Keratinocyte (primary cell): ENCODE data around the gene JMJD1C. TPM values are rescaled to one million over a fixed set of nuclear protein-coding genes. Genes with fewer than 3 reads are reported as not detected.

ENCODE experiments used
- DNase-seq: peaks from one replicate; pipeline ENCODE4 v3.0.0-alpha.2; 2011; ENCODE audit warnings: low read depth, missing footprints, low spot score
- FAIRE-seq: peaks from 2 replicates; lab custom pipeline; 2011; peaks lifted over from hg19 to GRCh38; lab: Jason Lieb, UNC
- H2AFZ ChIP-seq: 2 replicates; pipeline ENCODE4 v1.6.0; 2012; ENCODE audit warnings: low read length, control low read depth, inconsistent platforms; ENCODE audit not compliant: control insufficient read depth
- H3K27ac ChIP-seq: 2 replicates; pipeline ENCODE4 v1.5.1; 2011; ENCODE audit warnings: low read length; ENCODE audit not compliant: control insufficient read depth, insufficient read depth
- H3K27me3 ChIP-seq: 3 replicates; pipeline ENCODE4 v1.6.0; 2011; ENCODE audit warnings: low read length; ENCODE audit not compliant: control insufficient read depth, insufficient read depth; ENCODE audit errors: extremely low read depth
- H3K36me3 ChIP-seq, 2 experiments: 2 replicates in 1 of 2; 3 replicates in 1 of 2; pipeline ENCODE4 v1.5.1; 2011; ENCODE audit warnings: low read length in 2 of 2, mild to moderate bottlenecking in 1 of 2; ENCODE audit not compliant: control insufficient read depth in 2 of 2, insufficient read depth in 2 of 2; ENCODE audit errors: extremely low read depth in 1 of 2
- H3K4me1 ChIP-seq: 3 replicates; pipeline ENCODE4 v1.5.1; 2011; ENCODE audit warnings: low read length; ENCODE audit not compliant: control insufficient read depth, insufficient read depth; ENCODE audit errors: extremely low read depth
- H3K4me2 ChIP-seq: 3 replicates; pipeline ENCODE4 v1.6.0; 2011; ENCODE audit warnings: low read depth, low read length; ENCODE audit not compliant: control insufficient read depth, insufficient read depth; ENCODE audit errors: extremely low read depth
- H3K4me3 ChIP-seq, 3 experiments: fragments of 200-600 bp in 1 of 3; sonication (generic) in 1 of 3; 2 replicates in 2 of 3; 3 replicates in 1 of 3; pipeline ENCODE4 v1.5.1; 2011 to 2016; ENCODE audit warnings: low read length in 3 of 3, mild to moderate bottlenecking in 3 of 3, control low read depth in 2 of 3, inconsistent platforms in 1 of 3, low read depth in 1 of 3, mixed read lengths in 1 of 3, mixed run types in 1 of 3, moderate library complexity in 1 of 3; ENCODE audit not compliant: control insufficient read depth in 2 of 3, insufficient read depth in 2 of 3; ENCODE audit errors: extremely low read depth in 1 of 3
- H3K79me2 ChIP-seq: 2 replicates; pipeline ENCODE4 v1.6.0; 2012; ENCODE audit warnings: low read length; ENCODE audit not compliant: control insufficient read depth, insufficient read depth
- H3K9ac ChIP-seq: 3 replicates; pipeline ENCODE4 v1.6.0; 2011; ENCODE audit warnings: low read length; ENCODE audit not compliant: control insufficient read depth, insufficient read depth; ENCODE audit errors: extremely low read depth
- H3K9me1 ChIP-seq: 3 replicates; pipeline ENCODE4 v1.6.0; 2011; ENCODE audit warnings: low read length; ENCODE audit not compliant: control insufficient read depth, insufficient read depth; ENCODE audit errors: extremely low read depth
- H3K9me3 ChIP-seq: 2 replicates; pipeline ENCODE4 v1.5.1; 2012; ENCODE audit warnings: low read depth, low read length; ENCODE audit not compliant: control insufficient read depth
- H4K20me1 ChIP-seq: 3 replicates; pipeline ENCODE4 v1.6.0; 2011; ENCODE audit warnings: low read length; ENCODE audit not compliant: control insufficient read depth, insufficient read depth; ENCODE audit errors: extremely low read depth
- EZH2 ChIP-seq: IDR thresholded peaks from one replicate; pipeline ENCODE4 v1.6.1; 2012; ENCODE audit warnings: inconsistent platforms, mild to moderate bottlenecking, low read length, moderate library complexity
- dilution Hi-C: fragments of 300-500 bp; cut with MboI; formaldehyde crosslinking; loops from one replicate; pipeline ENCODE4 v1.7.0; 2020; ENCODE audit warnings: low sequenced_read_pairs; ENCODE audit not compliant: extremely low pct_ligation_motif_present
- polyA plus RNA-seq, 5 experiments: library from polyadenylated mRNA; depleted of rRNA in 3 of 5; stranded (reverse) in 3 of 5; stranded (forward) in 1 of 5; unstranded in 1 of 5; fragments of >200 nt; gene quantifications; 1 replicate in 1 of 5; 2 replicates in 3 of 5; 3 replicates in 1 of 5; pipeline versions ENCODE4 v1.2.1 to v1.2.3, GENCODE V29; 2011 to 2012; ENCODE audit warnings: missing spikeins in 2 of 5, low read depth in 1 of 5, low replicate concordance in 1 of 5
- TF ChIP-seq, protein P1 (sequence below), 3 experiments: IDR thresholded peaks in 1 of 3; conservative IDR thresholded peaks in 1 of 3; optimal IDR thresholded peaks in 1 of 3; 2 replicates in 2 of 3; 3 replicates in 1 of 3; pipeline versions ENCODE3 to v1.5.1; 2011; ENCODE audit warnings: low read length in 3 of 3, mild to moderate bottlenecking in 3 of 3, moderate library complexity in 2 of 3, control low read depth in 1 of 3, inconsistent platforms in 1 of 3; ENCODE audit not compliant: insufficient read depth in 2 of 3; ENCODE audit errors: extremely low read depth in 1 of 3

JMJD1C gene
- polyA plus RNA-seq, 1 donor (not counting 4 experiments of a cell fraction or from before 2014, with no cell fraction given): 38.2 TPM

DNA sequence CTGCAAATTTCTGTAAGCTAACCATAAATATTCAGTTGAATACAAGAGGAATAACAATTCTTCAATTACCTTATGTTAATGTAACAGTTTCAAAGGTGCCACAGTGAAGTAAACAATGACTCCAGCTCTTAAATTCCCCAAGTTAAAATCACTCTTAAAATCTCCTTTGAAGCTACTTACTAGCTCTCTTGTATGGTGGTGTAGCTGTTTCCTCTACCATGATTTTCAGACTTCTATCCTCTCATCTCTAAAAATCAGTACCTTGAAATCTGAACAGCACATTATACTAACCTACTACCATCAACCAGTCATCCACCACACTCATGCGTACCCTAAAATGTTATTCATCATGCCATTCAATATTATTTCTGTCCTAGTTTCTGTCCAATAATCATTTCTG, 29.6 kb downstream of the JMJD1C start:
- Histone ChIP-seq H3K4me1 (peaks cover 51% of the 10 kb centered on the region), H3K9ac (no peak overlapping the region), H4K20me1 (no peaks in the 10 kb centered on the region), H2AFZ (no peak overlapping the region), H3K4me3 (no peak overlapping the region), H3K4me2 (no peak overlapping the region), H3K79me2 (peaks cover 89% of the 10 kb centered on the region), H3K36me3 (no peaks in the 10 kb centered on the region), H3K27ac (no peak overlapping the region), H3K9me3 (no peaks in the 10 kb centered on the region), H3K27me3 (no peaks in the 10 kb centered on the region), H3K9me1 (no peaks in the 10 kb centered on the region)
- TF ChIP-seq EZH2: no peak
- TF ChIP-seq, protein P1, sequence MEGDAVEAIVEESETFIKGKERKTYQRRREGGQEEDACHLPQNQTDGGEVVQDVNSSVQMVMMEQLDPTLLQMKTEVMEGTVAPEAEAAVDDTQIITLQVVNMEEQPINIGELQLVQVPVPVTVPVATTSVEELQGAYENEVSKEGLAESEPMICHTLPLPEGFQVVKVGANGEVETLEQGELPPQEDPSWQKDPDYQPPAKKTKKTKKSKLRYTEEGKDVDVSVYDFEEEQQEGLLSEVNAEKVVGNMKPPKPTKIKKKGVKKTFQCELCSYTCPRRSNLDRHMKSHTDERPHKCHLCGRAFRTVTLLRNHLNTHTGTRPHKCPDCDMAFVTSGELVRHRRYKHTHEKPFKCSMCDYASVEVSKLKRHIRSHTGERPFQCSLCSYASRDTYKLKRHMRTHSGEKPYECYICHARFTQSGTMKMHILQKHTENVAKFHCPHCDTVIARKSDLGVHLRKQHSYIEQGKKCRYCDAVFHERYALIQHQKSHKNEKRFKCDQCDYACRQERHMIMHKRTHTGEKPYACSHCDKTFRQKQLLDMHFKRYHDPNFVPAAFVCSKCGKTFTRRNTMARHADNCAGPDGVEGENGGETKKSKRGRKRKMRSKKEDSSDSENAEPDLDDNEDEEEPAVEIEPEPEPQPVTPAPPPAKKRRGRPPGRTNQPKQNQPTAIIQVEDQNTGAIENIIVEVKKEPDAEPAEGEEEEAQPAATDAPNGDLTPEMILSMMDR (optimal IDR thresholded peaks at IDR 0.05 in 1 of 3, IDR thresholded peaks at IDR 0.05 in 1 of 3, conservative IDR thresholded peaks at IDR 0.05 in 1 of 3; ENCODE audit: extremely low read depth in 1 of 3, insufficient read depth in 2 of 3, low read length in 3 of 3): no peak
- FAIRE-seq (no peak), DNase-seq (no peak)
- dilution Hi-C loops: no loop called here

DNA sequence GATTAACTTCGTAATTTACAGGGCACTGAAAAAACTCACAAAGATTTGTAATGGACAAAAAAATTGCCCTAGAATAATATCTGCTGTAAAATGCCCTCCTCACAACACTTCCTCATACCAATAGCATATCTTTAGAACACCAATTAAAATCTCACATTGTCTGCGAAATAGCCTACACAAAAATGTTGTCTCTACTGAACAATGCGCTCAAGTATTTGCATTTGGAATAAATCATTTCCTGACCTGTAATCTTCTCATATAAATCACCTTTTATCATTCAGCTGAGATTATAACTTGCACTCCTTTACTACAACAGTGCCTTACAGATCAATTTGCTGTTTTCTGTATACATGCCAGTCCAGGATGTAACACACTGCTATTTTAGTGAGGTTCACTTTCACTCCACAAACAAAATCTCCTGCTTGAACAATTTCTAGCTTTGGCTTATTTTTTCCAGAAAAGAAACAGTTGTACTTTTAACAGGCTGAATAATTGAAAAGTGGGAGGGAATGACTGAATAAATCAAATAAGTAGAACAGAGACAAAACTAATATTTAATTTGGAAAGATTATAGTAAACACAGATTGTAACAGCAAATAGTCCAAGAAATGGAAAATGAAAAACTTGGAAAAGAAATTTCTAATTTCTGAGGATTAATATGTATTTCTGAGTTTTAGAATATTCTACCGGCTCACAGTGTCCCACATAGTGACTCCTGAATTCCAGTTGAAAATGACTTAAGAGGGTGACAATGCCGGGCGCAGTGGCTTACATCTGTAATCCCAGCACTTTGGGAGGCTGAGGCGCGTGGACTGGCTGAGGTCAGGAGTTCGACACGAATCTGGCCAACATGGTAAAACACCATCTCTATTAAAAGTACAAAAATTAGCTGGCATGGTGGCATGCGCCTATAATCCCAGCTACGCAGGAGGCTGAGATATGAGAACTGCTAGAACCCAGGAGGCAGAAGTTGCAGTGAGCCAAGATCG, 30.6 kb downstream of the JMJD1C start:
- Histone ChIP-seq H3K4me2 (peak overlapping the region; percentile 58), H3K27ac (peak overlapping the region; percentile 39), H3K79me2 (peaks cover 85% of the 10 kb centered on the region), H3K36me3 (no peaks in the 10 kb centered on the region), H3K9me3 (no peaks in the 10 kb centered on the region), H3K9ac (peak overlapping the region; percentile 29), H3K4me1 (peaks cover 60% of the 10 kb centered on the region), H4K20me1 (no peaks in the 10 kb centered on the region), H3K27me3 (no peaks in the 10 kb centered on the region), H3K9me1 (no peaks in the 10 kb centered on the region), H2AFZ (no peak overlapping the region), H3K4me3 (no peak overlapping the region)
- DNase-seq (no peak), FAIRE-seq (peak; percentile 34)
- dilution Hi-C loops: no loop called here
- no peak for TF ChIP-seq EZH2
- TF ChIP-seq, protein P1 (optimal IDR thresholded peaks at IDR 0.05 in 1 of 3, IDR thresholded peaks at IDR 0.05 in 1 of 3, conservative IDR thresholded peaks at IDR 0.05 in 1 of 3; ENCODE audit: extremely low read depth in 1 of 3, insufficient read depth in 2 of 3, low read length in 3 of 3): no peak
